Measurements from ENCODE around the gene SMYD3. TPM values are rescaled to one million over a fixed set of nuclear protein-coding genes. Genes with fewer than 3 reads are reported as not detected.

The SMYD3 gene
- total and polyA plus RNA-seq, 10 donors: 12.5 to 33.1 (median 21.0) TPM

- no peaks in the 10 kb centered on the region for H3K36me3 ChIP-seq
- 85 to 97% (median 96%) methylated on average over 9 to 10 of the region's 10 CpGs for WGBS, 5 donors
- no peaks in the 10 kb centered on the region for H3K27me3 ChIP-seq (replicated peaks in 1 of 7)
- no peaks in the 10 kb centered on the region for H3K4me1 ChIP-seq
- no peak for DNase-seq
- no peak overlapping the region for H3K27ac ChIP-seq
- H3K9me3 ChIP-seq: peaks cover 6 to 53% (median 37%) of the 10 kb centered on the region in 8 donors
- intact Hi-C loops (cut with DNase I; ENCODE audit: low total_unique reads): no loop called here
- no peak overlapping the region for H3K4me3 ChIP-seq
- TF ChIP-seq, protein P1, sequence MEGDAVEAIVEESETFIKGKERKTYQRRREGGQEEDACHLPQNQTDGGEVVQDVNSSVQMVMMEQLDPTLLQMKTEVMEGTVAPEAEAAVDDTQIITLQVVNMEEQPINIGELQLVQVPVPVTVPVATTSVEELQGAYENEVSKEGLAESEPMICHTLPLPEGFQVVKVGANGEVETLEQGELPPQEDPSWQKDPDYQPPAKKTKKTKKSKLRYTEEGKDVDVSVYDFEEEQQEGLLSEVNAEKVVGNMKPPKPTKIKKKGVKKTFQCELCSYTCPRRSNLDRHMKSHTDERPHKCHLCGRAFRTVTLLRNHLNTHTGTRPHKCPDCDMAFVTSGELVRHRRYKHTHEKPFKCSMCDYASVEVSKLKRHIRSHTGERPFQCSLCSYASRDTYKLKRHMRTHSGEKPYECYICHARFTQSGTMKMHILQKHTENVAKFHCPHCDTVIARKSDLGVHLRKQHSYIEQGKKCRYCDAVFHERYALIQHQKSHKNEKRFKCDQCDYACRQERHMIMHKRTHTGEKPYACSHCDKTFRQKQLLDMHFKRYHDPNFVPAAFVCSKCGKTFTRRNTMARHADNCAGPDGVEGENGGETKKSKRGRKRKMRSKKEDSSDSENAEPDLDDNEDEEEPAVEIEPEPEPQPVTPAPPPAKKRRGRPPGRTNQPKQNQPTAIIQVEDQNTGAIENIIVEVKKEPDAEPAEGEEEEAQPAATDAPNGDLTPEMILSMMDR (IDR thresholded peaks at IDR 0.05 in 8 of 11, conservative IDR thresholded peaks at IDR 0.05 in 3 of 11): no peak
- TF ChIP-seq POLR2AphosphoS5 (IDR thresholded peaks at IDR 0.05) (no peak), POLR2A (IDR thresholded peaks at IDR 0.05) (no peak)
Measured at GRCh38 chr1:246516126-246516525, 9.0 kb upstream of the SMYD3 start.

GRCh38 chr1:246515390-246516005 lies 8.4 kb upstream of the SMYD3 start:
- no peaks in the 10 kb centered on the region for H3K36me3 ChIP-seq
- TF ChIP-seq POLR2AphosphoS5 (IDR thresholded peaks at IDR 0.05) (no peak), POLR2A (IDR thresholded peaks at IDR 0.05) (no peak)
- TF ChIP-seq, protein P1 (IDR thresholded peaks at IDR 0.05 in 8 of 11, conservative IDR thresholded peaks at IDR 0.05 in 3 of 11): no peak
- WGBS, 5 donors: 73 to 91% (median 86%) methylated on average over 3 of the region's 3 CpGs
- H3K4me1 ChIP-seq: no peaks in the 10 kb centered on the region
- peaks cover 6 to 53% (median 37%) of the 10 kb centered on the region in 8 donors for H3K9me3 ChIP-seq
- DNase-seq: no peak
- intact Hi-C loops (cut with DNase I; ENCODE audit: low total_unique reads): no loop called here
- H3K27me3 ChIP-seq (replicated peaks in 1 of 7): no peaks in the 10 kb centered on the region
- H3K27ac ChIP-seq: no peak overlapping the region
- H3K4me3 ChIP-seq: no peak overlapping the region

DNA sequence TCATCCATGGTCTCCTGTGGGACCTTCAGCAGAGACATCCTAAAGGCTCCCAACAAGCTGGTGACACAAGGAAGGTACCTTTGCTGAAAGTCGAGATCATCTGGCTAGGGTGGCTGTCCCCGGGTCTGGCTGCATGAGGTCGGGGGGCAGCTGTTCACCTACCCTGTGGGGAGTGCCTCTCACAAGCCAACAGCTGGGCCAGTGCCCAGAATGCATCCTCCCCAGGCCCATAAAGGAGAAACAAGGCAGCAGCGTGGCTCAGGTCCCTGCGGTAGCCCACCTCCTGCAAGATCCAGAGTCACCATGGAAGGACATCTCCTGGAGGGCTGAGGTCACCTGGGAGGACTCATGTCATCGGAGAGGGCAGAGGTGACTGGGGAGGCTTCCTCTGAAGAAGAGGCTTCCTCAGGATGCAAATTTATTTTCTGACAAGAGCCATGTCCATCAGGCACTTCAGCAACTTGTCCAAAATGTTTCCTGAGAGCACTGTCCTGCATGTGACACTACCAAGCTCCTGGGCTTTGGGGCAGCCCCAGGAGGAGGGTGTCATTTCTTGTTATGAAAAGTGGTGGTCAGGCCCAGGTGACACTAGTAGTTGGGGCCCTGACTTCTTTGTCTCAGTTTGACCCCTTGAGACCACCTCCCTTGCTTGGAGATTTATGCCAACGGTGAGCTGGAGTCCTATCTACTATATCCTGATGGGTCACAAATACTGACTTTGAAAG lies 6.7 kb upstream of the SMYD3 start:
- Histone ChIP-seq H3K36me3 (no peaks in the 10 kb centered on the region), H3K27me3 (replicated peaks in 1 of 7) (no peaks in the 10 kb centered on the region), H3K27ac (no peak overlapping the region), H3K9me3 (peaks cover 6 to 53% (median 37%) of the 10 kb centered on the region in 8 donors), H3K4me3 (no peak overlapping the region), H3K4me1 (no peaks in the 10 kb centered on the region)
- 91 to 100% (median 95%) methylated on average over 2 to 7 of the region's 7 CpGs for WGBS, 5 donors
- TF ChIP-seq, protein P1 (IDR thresholded peaks at IDR 0.05 in 8 of 11, conservative IDR thresholded peaks at IDR 0.05 in 3 of 11): no peak
- TF ChIP-seq POLR2A (IDR thresholded peaks at IDR 0.05): no peak
- no peak for TF ChIP-seq POLR2AphosphoS5 (IDR thresholded peaks at IDR 0.05)
- no peak for DNase-seq
- intact Hi-C loops (cut with DNase I; ENCODE audit: low total_unique reads): no loop called here

GRCh38 chr1:246513041-246513440 lies 6.0 kb upstream of the SMYD3 start:
- whole genome bisulfite sequencing, 5 donors: 89 to 98% (median 96%) methylated on average over 4 to 5 of the region's 5 CpGs
- no peak for DNase-seq
- intact Hi-C loops (cut with DNase I; ENCODE audit: low total_unique reads): no loop called here
- Histone ChIP-seq H3K4me1 (peaks cover 0 to under 1% (median 0%) of the 10 kb centered on the region in 6 donors), H3K9me3 (peaks cover 6 to 51% (median 37%) of the 10 kb centered on the region in 8 donors), H3K36me3 (no peaks in the 10 kb centered on the region), H3K4me3 (no peak overlapping the region), H3K27ac (no peak overlapping the region), H3K27me3 (replicated peaks in 1 of 7) (no peaks in the 10 kb centered on the region)
- TF ChIP-seq, protein P1 (IDR thresholded peaks at IDR 0.05 in 8 of 11, conservative IDR thresholded peaks at IDR 0.05 in 3 of 11): no peak
- TF ChIP-seq POLR2AphosphoS5 (IDR thresholded peaks at IDR 0.05) (no peak), POLR2A (IDR thresholded peaks at IDR 0.05) (no peak)

Data from spleen (tissue), 11 donors.